ENCODE results near the gene DDT. TPM values are rescaled to one million over a fixed set of nuclear protein-coding genes. Genes with fewer than 3 reads are reported as not detected.
"Not testable (repeated sequence)": the region's sequence is repeated elsewhere in the genome, so short reads cannot be mapped to it uniquely, and the experiment has no call there.

Gene DDT
- total RNA-seq, 1 donor from 2014 or later = 24.9 TPM

- not testable (repeated sequence) for DNase-seq (ENCODE audit: low spot score in 2 of 2); FAIRE-seq
Measured at GRCh38 chr22:23954193-23954990, 19.8 kb downstream of the DDT start.

- FAIRE-seq = not testable (repeated sequence)
Measured at GRCh38 chr22:23953485-23953884, 20.8 kb downstream of the DDT start.

GRCh38 chr22:23952794-23953405 is 21.3 kb downstream of the DDT start:
- FAIRE-seq; DNase-seq (ENCODE audit: low spot score in 2 of 2): not testable (repeated sequence)

More at GRCh38 chr22:23953485-23953884, 20.8 kb downstream of the DDT start:
- DNase-seq (ENCODE audit: low spot score in 2 of 2) = not testable (repeated sequence)

- not testable (repeated sequence) for DNase-seq (ENCODE audit: low spot score in 2 of 2); FAIRE-seq
Measured at GRCh38 chr22:23951383-23951782, 22.9 kb downstream of the DDT start.

- not testable (repeated sequence) for DNase-seq (ENCODE audit: low spot score in 2 of 2); FAIRE-seq
Measured at GRCh38 chr22:23949764-23950163, 24.5 kb downstream of the DDT start.

GRCh38 chr22:23947391-23947790 is 26.9 kb downstream of the DDT start:
- DNase-seq (ENCODE audit: low spot score in 2 of 2); FAIRE-seq: not testable (repeated sequence)

- DNase-seq (ENCODE audit: low spot score in 2 of 2); FAIRE-seq: not testable (repeated sequence)
Measured at GRCh38 chr22:23940166-23940565, 34.1 kb downstream of the DDT start.

GRCh38 chr22:23939017-23939357 is 35.3 kb downstream of the DDT start:
- DNase-seq (ENCODE audit: low spot score in 2 of 2) (no peak), FAIRE-seq (no peak)

- no peak for DNase-seq (ENCODE audit: low spot score in 2 of 2)
- FAIRE-seq = no peak
Measured at GRCh38 chr22:23938328-23939016, 35.8 kb downstream of the DDT start.

GRCh38 chr22:23926561-23926960 is 47.7 kb downstream of the DDT start:
- FAIRE-seq = no peak
- DNase-seq (ENCODE audit: low spot score in 2 of 2) = no peak

GRCh38 chr22:23925020-23925606 is 49.1 kb downstream of the DDT start:
- DNase-seq (ENCODE audit: low spot score in 2 of 2) (no peak), FAIRE-seq (no peak)

GRCh38 chr22:23922921-23923320 is 51.3 kb downstream of the DDT start:
- DNase-seq (ENCODE audit: low spot score in 2 of 2) (no peak), FAIRE-seq (no peak)

GRCh38 chr22:23921586-23922201 is 52.5 kb downstream of the DDT start:
- FAIRE-seq = not testable (repeated sequence)

More at GRCh38 chr22:23921586-23922201, 52.5 kb downstream of the DDT start:
- not testable (repeated sequence) for DNase-seq (ENCODE audit: low spot score in 2 of 2)

Other genes starting within 250 kb of the DDT start
- 3.7 TPM for gene ZNF70, start 223.3 kb downstream of the DDT start, total RNA-seq
- not detected for gene VPREB3, start 220.0 kb downstream of the DDT start, total RNA-seq
- gene C22orf15, start 211.5 kb downstream of the DDT start, total RNA-seq = not detected
- gene CHCHD10, start 206.5 kb downstream of the DDT start, total RNA-seq = 5.3 TPM
- gene MMP11, start 201.6 kb downstream of the DDT start, total RNA-seq = 18.8 TPM
- gene SMARCB1, start 187.5 kb downstream of the DDT start, total RNA-seq = 25.7 TPM
- 0.82 TPM for gene DERL3, start 135.4 kb downstream of the DDT start, total RNA-seq
- 11.4 TPM for gene SLC2A11, start 116.6 kb downstream of the DDT start, total RNA-seq
- 128 TPM for gene MIF, start 80.1 kb downstream of the DDT start, total RNA-seq
- 2.0 TPM for gene GSTT2B, start 13.2 kb downstream of the DDT start, total RNA-seq
- 3.7 TPM for gene DDTL, start 7.6 kb downstream of the DDT start, total RNA-seq
- gene GSTT2, start 5.7 kb upstream of the DDT start, total RNA-seq = 0.41 TPM
- not detected for gene GSTT4, start 31.0 kb upstream of the DDT start, total RNA-seq
- gene CABIN1, start 36.9 kb upstream of the DDT start, total RNA-seq = 30.2 TPM
- gene SUSD2, start 207.0 kb upstream of the DDT start, total RNA-seq = under 0.01 TPM